Gastrocnemius medialis (tissue), 4 donors: ENCODE data around the gene WEE2. TPM values are rescaled to one million over a fixed set of nuclear protein-coding genes. Genes with fewer than 3 reads are reported as not detected.

Source experiments
- ATAC-seq, 2 donors: fragments of 150-250 bp; one replicate each; pipeline ENCODE4 v1.9.1; 2016
- DNase-seq, 2 donors: peaks; one replicate each; pipeline ENCODE4 v3.0.0-alpha.2; 2019
- H3K27ac ChIP-seq, 4 donors: fragments of 200-600 bp; sonication (generic); 1 replicate in 1 of 4; 2 replicates in 3 of 4; pipeline ENCODE4 v1.5.1; 2016 to 2018; ENCODE audit warnings: mild to moderate bottlenecking in 2 of 4, moderate library complexity in 1 of 4
- H3K27me3 ChIP-seq, 3 donors: fragments of 200-600 bp; sonication (generic) in 2 of 3; 1 replicate in 1 of 3; 2 replicates in 2 of 3; pipeline versions ENCODE4 v1.5.1 to v1.6.0; 2016 to 2019; ENCODE audit warnings: mild to moderate bottlenecking in 1 of 3, moderate library complexity in 1 of 3
- H3K36me3 ChIP-seq, 2 donors: fragments of 200-600 bp; sonication (generic) in 1 of 2; one replicate each; pipeline ENCODE4 v1.5.1; 2017 to 2018
- H3K4me1 ChIP-seq, 2 donors: fragments of 200-600 bp; sonication (generic) in 1 of 2; one replicate each; pipeline ENCODE4 v1.5.1; 2016 to 2017; ENCODE audit warnings: mild to moderate bottlenecking in 2 of 2
- H3K4me3 ChIP-seq, 4 donors: fragments of 200-600 bp; sonication (generic) in 3 of 4; 1 replicate in 1 of 4; 2 replicates in 3 of 4; pipeline ENCODE4 v1.5.1; 2016 to 2019; ENCODE audit warnings: mild to moderate bottlenecking in 2 of 4
- H3K9me3 ChIP-seq, 3 donors: fragments of 200-600 bp; sonication (generic) in 2 of 3; 1 replicate in 1 of 3; 2 replicates in 2 of 3; pipeline ENCODE4 v1.5.1; 2016 to 2019
- CTCF ChIP-seq, 5 experiments: fragments of 450-650 bp in 3 of 5; fragments of 200-600 bp in 2 of 5; sonication (generic) in 2 of 5; IDR thresholded peaks in 4 of 5; conservative IDR thresholded peaks in 1 of 5; 1 replicate in 4 of 5; 2 replicates in 1 of 5; pipeline ENCODE4 v1.5.1; 2016 to 2019; ENCODE audit warnings: antibody characterized with exemption in 5 of 5, mild to moderate bottlenecking in 3 of 5, moderate library complexity in 3 of 5
- POLR2A ChIP-seq, 2 donors: fragments of 450-650 bp; IDR thresholded peaks; one replicate each; pipeline ENCODE4 v1.6.1; 2017; ENCODE audit warnings: antibody characterized with exemption in 2 of 2, mild to moderate bottlenecking in 2 of 2, moderate library complexity in 2 of 2
- in situ Hi-C, 4 donors: fragments of 200-750 bp; cut with MboI; loops; one replicate each; pipeline versions ENCODE4 v1.15.0 to v1.8.0; 2017; ENCODE audit warnings: low sequenced_read_pairs in 4 of 4
- intact Hi-C: fragments of 100-400 bp; cut with DNase I; formaldehyde crosslinking; loops from one replicate; pipeline ENCODE4 v1.15.1; 2023; ENCODE audit warnings: low total_unique reads
- total RNA-seq, 4 donors: library from RNA; depleted of rRNA; stranded (reverse); fragments of >200 nt; gene quantifications; one replicate each; pipeline versions ENCODE4 v1.1.0 to v1.2.3, GENCODE V29; 2016

The WEE2 gene
- total RNA-seq, 4 donors from 2014 or later = not detected

GRCh38 chr7:141776374-141776773 is 68.2 kb downstream of the WEE2 start, which contains the start of gene TAS2R4:
Gene TAS2R4 (plus strand): TSS chr7:141776674. CDS start chr7:141778489, 1,815 bp downstream.
- in situ Hi-C loops (no loop called here), intact Hi-C loops (no loop called here)
- ATAC-seq = no peak
- Histone ChIP-seq H3K4me1 (no peaks in the 10 kb centered on the region), H3K9me3 (no peaks in the 10 kb centered on the region), H3K27ac (no peak within 1 kb of the TSS), H3K36me3 (no peaks in the 10 kb centered on the region), H3K27me3 (no peaks in the 10 kb centered on the region), H3K4me3 (no peak within 1 kb of the TSS)
- TF ChIP-seq POLR2A (IDR thresholded peaks at IDR 0.05) (no peak), CTCF (IDR thresholded peaks at IDR 0.05 in 4 of 5, conservative IDR thresholded peaks at IDR 0.05 in 1 of 5) (no peak)
- DNase-seq = no peak

Other genes with a start within 250 kb of the WEE2 start
- 10 to 100 TPM in 2 of 4 donors, 1 to 10 TPM in 2; 6.5 to 17.1 (median 11.5) TPM for gene AGK, start 156.9 kb upstream of the WEE2 start, total RNA-seq
- 1 to 10 TPM; 4.9 to 8.2 (median 6.7) TPM for gene DENND11, start 6.2 kb upstream of the WEE2 start, total RNA-seq
- gene SSBP1, start 30.0 kb downstream of the WEE2 start, total RNA-seq = 100 to 1,000 TPM; 127 to 147 (median 138) TPM
- under 1 TPM in 2 of 4 donors, not detected in 2; 0.75 to 0.92 TPM for gene TAS2R3, start 55.7 kb downstream of the WEE2 start, total RNA-seq
- gene TAS2R4, start 68.3 kb downstream of the WEE2 start, total RNA-seq = 1 to 10 TPM in 1 of 4 donors, under 1 TPM in 1, not detected in 2; 0.09 to 1.4 TPM
- 1 to 10 TPM in 1 of 4 donors, under 1 TPM in 2, not detected in 1; 0.47 to 3.4 (median 0.98) TPM for gene TAS2R5, start 81.9 kb downstream of the WEE2 start, total RNA-seq
- gene PRSS37, start 133.1 kb downstream of the WEE2 start, total RNA-seq = not detected
- gene OR9A4, start 208.0 kb downstream of the WEE2 start, total RNA-seq = not detected
- gene CLEC5A, start 238.6 kb downstream of the WEE2 start, total RNA-seq = not detected